Amniotic stem cell (primary cell): Measurements from ENCODE around the gene SH2D4B.

Experiments used
- DNase-seq: peaks from one replicate; lab custom pipeline; 2025; lab: John Stamatoyannopoulos, UW

SH2D4B gene

DNA sequence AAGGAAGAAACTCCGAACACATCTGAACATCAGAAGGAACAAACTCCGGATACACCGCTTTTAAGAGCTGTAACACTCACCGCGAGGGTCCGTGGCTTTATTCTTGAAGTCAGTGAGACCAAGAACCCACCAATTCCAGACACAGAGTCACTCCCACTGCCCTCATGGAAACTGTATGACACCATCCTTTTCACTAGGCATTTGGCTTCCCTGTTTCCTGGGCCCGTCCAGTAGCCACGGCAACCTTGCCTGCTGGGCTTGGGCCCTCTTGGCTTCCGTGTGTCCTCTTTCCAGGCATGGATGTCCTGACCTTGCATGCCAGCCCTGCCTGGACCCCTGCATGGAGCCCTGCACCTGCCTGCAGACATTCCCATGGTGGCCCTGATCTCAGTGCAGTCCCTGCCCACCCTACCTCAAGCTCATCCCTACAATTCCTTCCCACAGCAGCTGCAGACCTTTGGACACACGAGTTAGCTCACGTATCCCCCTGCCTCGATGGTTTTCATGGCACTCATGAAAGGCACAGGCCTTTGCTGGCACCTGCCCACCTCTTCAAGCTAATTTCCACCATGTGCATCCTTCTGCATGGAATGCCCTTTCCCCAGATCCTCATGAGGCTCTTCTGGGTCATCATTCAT, 6.7 kb downstream of the SH2D4B start:
- DNase-seq = no peak

DNA sequence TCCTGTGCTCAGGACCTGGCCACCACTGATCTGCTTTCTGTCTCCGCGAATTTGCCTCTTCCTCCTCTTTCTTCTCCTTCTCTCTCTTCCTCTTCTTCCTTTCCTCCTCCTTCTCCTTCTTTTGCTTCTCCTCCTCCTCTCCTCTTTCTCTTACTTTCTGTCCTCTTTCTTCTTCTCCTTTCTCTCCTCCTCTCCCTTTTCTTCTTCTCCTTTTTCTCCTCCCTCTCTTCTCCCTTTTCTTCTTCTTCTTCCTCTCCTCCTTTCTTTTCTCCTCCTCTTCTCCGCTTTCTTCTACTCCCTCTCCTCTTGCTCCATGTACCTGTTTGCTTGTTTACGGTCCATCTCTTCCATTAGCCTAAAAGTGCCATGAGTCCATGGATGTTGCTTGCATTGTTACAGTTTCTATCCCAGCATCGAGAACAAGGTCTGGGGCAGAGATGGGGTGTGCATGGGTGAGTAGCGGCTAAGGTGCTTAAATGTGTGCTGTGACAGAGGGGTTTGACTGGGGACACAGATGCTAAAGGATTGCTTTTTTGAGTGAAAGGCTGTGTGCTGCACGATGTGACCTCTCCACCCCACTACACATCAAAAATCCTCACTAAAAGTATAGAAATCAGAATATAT, 7.7 kb downstream of the SH2D4B start:
- no peak for DNase-seq

DNA sequence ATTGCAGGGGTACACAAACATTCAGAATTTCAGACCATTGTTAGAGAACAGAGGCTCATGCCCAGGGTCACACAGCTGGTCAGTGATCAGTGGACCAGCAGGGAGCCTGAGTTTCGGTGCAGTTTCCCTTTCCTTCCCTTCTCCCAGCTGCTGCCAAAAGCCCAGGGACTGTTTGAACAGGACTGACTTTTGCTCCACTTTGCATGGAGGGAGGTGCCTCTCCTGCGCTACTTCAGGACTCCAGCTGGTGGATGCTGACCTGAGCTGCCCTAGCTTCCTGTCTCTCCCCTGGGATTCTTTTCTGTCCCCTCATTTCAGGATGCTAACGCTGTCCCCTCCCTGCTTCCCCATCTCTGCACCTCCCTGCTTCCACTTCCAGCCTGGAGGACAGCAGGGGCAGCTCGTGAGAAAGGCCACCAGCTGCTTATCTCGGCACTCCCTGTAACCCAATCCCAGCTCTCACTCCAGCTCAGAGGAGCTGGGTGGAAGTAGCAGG, 14.5 kb downstream of the SH2D4B start:
- no peak for DNase-seq

DNA sequence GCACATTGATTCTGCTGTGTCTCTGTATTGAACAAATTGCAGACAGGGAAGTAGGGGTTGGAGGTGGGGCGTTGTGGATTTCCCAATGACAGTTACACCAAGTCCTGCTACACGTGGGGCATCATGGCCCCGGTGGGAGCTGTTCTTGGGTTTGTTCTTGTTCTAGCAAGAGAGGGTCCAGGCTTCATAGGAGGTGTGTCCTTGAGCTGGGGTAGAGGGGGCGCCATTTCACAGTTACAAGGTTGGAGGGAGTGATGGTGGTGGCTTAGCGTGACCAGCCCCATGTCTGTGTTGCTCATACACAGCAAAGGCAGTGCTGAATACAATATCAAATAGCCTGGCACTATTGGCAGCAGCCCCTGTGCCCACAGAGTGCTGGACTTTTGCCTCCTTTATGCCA, 15.7 kb downstream of the SH2D4B start:
- DNase-seq = no peak

DNA sequence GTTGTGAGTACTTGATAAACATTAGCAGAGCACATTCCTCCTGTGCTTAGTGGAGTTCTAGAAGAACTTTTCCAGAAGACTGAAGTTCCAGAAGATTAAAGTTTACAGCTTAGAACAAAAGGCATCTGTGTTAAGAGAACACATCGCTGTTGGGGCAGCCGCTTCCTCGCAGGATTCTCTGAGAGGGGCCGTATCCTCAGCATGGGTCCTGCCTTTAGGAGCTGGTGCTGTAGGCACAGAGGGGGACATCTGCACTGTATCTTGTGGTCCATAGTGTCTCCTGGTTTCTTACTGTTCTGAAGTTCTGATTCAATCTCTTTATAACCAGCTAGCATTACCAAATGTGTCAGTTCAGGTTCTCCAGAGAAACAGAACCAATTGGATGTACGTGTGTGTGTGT, 16.3 kb downstream of the SH2D4B start:
- no peak for DNase-seq

DNA sequence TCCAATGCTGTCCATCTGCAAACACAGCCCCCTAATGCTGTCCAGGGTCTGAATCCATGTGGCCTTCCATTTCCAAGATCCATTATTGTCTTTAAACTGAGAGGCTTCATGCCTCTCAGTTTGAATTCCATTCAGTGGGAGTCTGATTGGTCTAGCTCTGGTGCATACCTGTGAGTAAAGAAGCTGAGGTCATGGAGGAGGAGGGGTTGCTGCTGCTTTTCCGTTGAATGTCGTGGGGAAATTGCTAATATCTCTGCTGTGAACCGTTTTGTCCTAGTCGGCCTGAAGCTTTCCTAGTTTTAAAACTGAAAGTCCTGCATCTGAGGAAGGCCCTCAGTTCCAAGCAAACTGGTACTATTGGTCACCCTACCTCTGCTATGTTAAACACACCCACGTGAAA, 17.7 kb downstream of the SH2D4B start:
- no peak for DNase-seq

DNA sequence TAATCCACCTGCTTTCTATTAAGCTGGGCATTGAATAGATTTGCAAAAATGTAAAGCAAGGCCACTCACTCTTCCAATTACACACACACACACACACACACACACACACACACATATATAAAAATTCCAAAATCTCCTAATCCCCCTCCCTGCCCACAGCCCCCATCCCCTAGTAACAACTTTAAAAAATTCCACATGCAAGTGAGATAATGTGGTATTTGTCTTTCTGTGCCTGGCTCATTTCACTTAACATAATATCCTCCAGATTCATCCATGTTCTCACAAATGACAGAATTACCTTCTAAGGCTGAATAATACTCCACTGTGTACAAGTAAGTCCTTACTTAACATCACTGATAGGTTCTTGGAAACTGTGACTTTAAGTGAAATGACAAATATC, 24.2 kb downstream of the SH2D4B start:
- no peak for DNase-seq

DNA sequence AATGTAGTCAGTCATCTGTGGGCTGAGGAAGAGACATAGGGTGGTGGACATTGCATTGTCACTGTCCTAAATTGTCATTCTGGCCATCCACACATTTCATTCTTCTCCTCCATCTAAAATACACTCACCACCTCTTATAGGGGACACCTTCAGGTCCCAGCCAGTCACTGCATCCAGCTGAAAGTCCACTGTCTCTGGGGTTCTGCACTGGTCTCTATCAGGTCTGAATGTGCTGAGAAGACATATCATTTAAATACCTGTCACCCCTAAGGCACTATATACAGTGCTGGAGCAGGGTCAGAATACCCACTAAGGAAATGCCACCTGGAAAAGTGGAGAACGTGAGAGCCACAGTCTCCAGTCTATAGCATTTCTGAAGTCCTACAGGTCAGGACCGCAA, 29.6 kb downstream of the SH2D4B start:
- no peak for DNase-seq

DNA sequence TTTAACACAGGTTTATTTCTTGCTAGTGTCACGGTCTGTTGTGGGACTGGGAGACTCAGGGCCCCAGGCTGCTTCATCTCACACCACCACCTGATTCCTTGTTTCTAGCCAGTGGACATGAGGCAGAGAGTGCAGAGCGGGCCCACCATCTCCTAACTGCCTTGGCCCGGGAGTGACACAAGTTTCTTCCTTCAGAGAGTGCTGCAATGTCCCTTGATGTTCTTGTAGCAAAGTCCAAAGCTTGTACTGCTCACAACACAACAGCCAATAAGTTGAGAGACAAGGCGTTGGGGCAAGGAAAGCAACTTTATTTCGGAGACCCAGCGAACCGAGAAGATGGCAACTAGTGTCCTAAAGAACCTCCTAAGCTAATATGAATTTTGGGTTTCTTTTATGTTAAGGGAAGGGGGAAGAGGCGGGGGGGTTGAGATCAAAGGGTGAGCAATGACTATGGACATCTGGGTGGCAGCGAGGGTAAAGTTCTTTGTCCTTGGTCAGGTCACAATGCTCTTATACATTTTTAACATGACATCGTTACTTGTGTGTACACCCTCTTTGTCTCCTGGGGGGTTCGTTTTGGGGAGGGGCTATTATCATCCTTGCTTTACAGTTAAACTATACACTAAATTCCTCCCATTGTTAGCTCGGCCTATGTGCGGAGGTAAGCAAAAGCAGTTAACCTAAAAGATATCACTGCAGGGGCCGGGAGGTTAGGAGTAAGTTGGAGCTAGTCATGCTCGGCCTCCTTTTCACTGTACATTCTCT, 31.6 kb downstream of the SH2D4B start:
- DNase-seq = no peak

DNA sequence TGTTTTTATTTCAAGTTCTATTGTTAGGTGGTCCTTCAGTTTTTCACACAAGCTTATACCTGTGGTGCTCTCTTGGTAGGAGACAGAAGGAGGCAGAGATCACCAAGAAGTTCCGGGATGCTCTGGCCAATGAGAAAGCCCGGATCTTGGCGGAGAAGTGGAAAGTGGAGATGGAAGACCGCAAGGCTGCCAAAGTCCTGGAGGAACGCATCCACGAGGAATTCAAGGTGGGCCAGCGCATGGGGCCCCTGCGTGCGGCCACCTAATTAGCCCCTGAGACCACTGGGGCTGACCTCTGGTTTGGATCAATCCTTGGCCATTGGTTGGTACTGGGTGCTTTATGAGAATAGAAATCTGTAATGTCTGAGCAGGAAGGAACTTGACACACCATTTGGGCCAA, 33.6 kb downstream of the SH2D4B start:
- no peak for DNase-seq

DNA sequence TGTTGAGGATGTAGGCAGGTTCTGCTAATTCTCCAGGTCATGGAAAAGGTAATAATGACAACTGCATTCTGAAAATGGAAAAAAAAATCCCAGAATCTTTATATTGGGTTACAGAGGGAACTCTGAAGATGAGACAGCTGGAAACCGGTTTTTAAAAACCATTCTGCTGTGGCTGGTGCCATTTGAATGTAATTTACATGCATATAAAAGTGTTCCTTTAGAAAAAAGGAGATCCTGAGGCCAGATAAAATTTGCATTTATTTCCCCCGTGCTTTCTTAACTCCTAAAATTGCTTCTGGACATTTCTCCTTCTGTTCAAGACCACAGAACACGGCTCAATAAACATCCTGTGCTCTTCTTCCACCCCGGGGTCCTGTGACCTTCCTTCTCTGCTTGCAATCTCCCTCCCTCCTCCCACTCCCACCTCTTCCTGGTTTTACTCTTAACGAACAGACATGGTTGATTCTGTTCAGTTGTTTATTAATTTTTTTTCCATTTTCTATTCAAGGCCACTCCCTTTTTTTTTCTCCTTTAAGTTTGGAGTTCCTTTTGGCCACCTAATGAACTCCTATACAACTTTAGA, 41.6 kb downstream of the SH2D4B start:
- no peak for DNase-seq

DNA sequence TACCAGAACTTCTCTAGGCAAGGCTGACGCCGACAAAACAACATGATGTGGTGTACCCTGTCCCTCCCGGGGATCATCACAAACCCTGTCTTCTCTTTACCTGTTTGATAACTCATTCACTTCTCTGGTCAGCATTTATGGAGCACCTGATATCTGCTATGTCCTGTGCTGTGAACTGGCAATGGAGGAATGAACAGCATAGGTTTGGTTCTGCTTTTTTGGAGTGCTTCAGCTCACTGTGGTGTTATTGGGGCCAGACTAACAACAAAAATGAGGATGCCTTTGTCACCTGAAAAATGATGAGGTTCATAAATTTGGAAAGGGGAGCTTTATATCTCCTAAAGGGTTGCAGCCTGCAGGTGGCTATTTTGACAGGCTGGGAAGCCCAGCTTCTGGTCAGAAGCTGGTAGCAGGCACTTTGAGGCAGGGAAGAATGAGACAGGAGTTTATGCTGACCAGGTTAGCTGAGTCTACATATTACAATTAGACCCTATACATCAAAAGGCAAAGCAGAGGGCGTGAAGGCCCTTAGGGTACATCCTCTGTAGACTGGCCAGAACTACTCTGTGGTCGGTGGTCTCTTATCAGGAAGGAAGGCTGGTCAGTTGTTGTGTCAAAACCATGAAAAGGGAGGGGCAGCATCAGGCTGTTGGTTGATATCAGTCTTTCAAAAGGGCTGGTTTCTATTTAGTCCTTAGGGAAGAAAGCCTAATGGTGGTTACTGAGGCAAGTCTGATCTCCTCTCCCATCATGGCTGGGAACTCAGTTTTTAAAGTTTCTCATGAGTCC, 42.3 kb downstream of the SH2D4B start:
- no peak for DNase-seq

DNA sequence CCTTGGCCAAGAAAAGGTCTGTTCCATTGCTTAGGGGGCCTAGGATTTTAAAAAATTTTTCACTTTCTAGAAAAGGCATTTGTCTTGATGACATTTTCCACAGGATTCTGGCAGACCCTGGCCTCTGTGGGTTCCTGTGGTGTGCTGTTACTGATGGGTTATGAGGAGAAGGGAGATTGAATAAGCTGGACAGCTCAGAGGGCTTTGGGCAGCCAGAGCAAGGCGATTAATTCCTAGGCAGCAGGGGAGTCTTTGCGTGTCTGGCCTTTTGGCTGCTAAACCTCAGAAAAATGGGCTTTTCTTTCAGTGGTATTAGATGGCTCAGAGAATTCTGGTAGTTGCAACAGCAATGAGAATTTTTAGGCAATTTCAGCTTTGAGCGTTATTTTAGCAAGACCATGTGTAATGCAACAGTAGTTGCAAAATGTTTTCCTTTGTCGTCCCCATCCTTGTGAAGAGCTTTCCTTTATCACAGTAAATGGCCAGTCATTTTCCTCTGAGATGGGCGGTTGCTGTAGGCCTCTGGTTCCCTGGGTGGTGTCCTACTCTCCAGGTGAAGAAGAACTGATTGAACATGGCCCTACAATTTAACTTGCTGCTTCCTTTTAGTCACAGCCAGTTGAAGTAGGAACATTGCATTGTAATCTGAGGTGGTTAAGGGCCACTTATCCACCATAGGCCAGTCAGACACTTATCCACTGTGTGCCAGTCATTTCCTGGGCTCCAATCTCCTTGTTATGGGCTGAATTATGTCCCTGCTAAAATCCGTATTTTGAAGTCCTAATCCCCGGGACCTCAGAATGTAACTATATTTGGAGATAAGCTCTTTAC, 43.2 kb downstream of the SH2D4B start:
- no peak for DNase-seq

DNA sequence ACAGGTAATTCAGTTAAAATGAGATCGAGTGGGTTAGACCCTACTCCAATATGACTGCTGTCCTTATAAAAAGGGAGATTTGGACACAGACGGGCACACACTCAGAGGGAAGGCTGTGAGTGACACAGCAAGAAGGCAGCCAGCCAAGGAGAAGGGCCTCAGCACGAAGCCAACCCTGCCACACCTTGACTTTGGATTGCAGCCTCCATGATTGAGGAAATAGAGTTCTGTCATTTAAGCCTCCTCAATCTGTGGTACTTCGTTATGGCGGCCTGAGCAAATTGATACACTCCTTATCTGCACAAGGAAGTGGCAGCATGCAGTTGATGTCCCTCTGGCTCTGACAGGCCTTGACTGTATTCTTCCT, 43.8 kb downstream of the SH2D4B start:
- no peak for DNase-seq

DNA sequence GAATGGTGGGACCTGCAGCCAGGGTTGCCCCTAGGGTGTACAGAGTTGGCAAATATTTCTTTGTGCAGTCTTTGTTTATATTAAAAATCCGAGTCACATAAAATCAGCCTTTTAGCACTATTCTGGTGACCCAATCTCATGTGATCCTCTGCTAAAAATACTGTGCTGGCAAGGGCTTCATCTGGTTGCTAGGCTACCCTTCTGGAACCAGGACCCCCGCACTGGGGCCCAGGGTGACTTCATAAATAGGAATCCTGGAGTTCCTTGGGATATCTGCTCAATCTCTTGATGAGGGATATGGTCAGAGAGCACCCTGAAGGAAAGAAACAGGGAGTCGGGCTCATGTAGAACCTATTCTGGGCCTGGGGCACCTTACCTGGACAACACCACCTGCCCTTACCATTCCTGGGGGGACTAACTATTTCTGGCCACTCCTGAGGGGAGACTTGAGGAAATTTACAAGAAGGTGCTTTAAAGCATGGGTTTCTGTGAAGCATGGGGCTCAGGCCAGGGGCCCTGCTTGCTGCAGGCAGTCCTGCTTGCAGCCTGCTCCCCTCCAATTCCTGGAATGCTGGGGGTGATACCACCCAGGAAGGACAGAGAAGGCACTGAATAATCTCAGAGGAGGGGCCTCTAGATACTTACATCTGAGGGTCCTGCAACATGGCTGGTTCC, 44.7 kb downstream of the SH2D4B start:
- no peak for DNase-seq

DNA sequence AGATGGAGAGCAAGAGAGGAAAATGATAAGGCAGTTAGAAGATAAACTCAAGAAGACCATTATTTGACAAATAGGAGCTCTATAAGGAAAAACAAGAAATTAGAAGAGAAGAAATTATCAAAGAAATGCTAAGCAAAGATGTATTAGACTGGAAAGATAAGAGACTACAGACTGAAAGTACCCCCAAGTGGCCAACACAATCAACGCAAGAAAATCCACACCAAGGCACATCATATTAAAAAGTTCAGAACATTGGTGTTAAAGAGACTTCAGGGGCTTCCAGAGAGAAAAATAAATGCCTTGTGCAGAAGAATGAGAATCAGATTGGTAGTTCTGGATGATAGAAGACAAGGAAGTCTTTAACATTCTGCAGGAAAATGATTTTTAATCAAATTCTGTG, 46.0 kb downstream of the SH2D4B start:
- no peak for DNase-seq

DNA sequence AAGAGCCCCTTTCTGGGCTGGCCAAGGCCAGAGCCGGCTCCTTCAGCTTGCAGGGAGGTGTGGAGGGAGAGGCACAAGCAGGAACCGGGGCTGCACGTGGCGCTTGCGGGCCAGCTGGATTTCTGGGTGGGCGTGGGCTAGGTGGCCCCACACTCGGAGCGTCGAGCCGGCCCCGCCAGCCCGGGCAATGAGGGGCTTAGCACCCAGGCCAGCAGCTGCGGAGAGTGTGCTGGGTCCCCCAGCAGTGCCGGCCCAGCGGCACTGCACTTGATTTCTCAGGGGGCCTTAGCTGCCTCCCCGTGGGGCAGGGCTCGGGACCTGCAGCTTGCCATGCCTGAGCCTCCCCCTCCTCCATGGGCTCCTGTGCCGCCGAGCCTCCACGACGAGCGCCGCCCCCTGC, 48.1 kb downstream of the SH2D4B start:
- no peak for DNase-seq

DNA sequence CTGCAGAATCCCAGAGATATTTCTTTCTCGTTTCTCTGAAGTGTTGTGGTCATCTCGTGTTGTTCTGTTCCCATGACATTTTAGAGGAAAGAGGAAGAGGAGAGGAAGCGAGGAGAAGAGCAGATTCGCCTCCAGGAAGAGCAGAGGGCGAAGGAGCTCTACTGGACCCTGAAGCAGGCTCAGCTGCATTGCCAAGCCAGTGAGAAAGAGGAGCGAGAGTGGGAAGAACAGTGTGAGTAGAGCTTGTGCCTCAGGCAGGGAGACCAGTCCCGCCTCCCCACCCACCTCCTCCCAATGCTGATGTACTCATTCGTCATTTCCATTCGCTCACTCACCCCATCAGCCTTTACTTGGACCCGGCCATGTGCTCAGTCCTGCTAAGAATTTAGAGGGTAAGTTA, 50.8 kb downstream of the SH2D4B start:
- no peak for DNase-seq

DNA sequence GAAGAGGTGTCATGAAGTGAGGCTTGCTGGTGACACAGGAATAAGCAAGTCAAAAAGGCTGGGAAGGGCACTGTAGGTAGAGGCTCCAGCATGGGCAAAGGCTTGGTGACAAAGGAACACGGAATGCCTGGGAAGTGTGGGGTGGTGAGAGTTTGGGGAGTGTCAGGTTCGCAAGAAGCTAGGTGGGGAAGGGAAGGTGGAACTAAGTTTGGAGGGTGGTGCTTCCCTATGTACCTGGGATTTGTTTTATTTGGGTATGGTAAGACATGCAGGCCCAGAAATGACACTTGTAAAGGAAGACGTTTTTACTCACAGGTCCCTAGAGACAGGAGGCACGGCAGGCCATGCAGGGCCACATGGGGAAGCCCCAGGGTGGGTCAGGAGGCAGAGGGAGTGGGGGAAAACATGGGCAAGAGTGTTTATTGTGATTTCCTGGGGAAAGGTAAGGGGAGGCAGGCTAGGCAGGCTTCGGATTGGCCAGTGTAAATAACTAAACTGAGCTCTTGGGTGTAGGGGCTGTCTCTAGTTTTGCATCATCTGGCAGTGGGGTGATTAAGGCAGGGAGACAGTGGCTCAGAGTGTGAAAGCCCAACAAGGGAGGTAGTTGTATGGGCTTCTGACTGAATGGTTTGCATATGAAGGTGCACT, 52.1 kb downstream of the SH2D4B start:
- no peak for DNase-seq

DNA sequence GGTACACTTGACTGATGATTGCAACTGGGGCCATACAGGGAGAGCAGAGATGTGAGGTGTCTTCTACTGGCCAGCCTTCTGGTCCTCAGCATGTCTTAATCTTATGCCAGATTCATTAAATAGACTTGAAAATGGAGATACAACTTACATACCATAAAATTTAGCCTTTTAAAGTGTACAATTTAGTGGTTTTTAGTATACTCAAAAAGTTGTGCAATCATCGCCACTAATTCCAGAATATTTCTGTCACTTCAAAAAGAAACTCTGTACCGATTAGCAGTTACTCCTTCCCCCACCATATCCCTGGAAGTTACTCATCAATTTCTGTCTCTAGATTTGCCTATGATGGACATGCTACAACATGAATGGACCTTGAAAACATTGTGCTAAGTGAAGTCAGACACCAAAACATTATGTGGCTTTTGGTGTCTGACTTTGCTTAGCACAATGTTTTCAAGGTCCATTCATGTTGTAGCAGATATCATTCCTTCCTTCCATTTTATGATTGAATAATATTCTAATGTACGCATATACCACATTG, 53.0 kb downstream of the SH2D4B start:
- no peak for DNase-seq
